ENCODE results near the gene COPG1. TPM values are rescaled to one million over a fixed set of nuclear protein-coding genes. Genes with fewer than 3 reads are reported as not detected.
A peak's percentile ranks its signal among the peaks of the same experiment; 100 is the strongest.

Gene COPG1
- total and polyA plus RNA-seq, 2 of the 13 experiments (the other 11 are each of a cell fraction or from before 2014, with no cell fraction given) = 98.6 to 166 TPM

- TF ChIP-seq IRF1 (CRISPR knock-in tag; IDR thresholded peaks at IDR 0.05; ENCODE audit: low read depth) (0 out of 2 replicates have a peak, but pooled peaks have one; percentile 56), ZNF879 (CRISPR knock-in tag; IDR thresholded peaks at IDR 0.05) (0 out of 2 replicates have a peak, but pooled peaks have one; percentile 33), YEATS2 (CRISPR knock-in tag; IDR thresholded peaks at IDR 0.05; ENCODE audit: borderline replicate concordance) (peak; percentile 81; the same call in 1 of the 2 replicates), TMF1 (CRISPR knock-in tag; IDR thresholded peaks at IDR 0.05; ENCODE audit: low read depth) (peak; percentile 72; the same call in 1 of the 2 replicates), MYNN (CRISPR knock-in tag; IDR thresholded peaks at IDR 0.05; ENCODE audit: low read depth) (no peak), CBFB (CRISPR knock-in tag; IDR thresholded peaks at IDR 0.05) (peak; percentile 68; the same call in 1 of the 2 replicates), ZNF253 (CRISPR knock-in tag; IDR thresholded peaks at IDR 0.05; ENCODE audit: borderline replicate concordance) (no peak), PITX1 (CRISPR knock-in tag; IDR thresholded peaks at IDR 0.05) (peak; percentile 79), ZNF530 (CRISPR knock-in tag; IDR thresholded peaks at IDR 0.05; ENCODE audit: low read depth) (no peak), DPF2 (CRISPR knock-in tag; IDR thresholded peaks at IDR 0.05; ENCODE audit: borderline replicate concordance, low read depth) (no peak), E2F2 (CRISPR knock-in tag; IDR thresholded peaks at IDR 0.05; ENCODE audit: borderline replicate concordance) (peak; percentile 51; the same call in 1 of the 2 replicates), CBX5 (CRISPR knock-in tag; IDR thresholded peaks at IDR 0.05; ENCODE audit: borderline replicate concordance) (peak; percentile 23; the same call in 1 of the 2 replicates), RAD21 (CRISPR knock-in tag; IDR thresholded peaks at IDR 0.05) (no peak; the same call in 1 of the 2 replicates), POLR2A (IDR thresholded peaks at IDR 0.05; ENCODE audit: insufficient read depth in 1 of 2, low read depth in 2 of 2, low read length in 2 of 2) (peak; percentile 95), HMG20A (CRISPR knock-in tag; IDR thresholded peaks at IDR 0.05; ENCODE audit: borderline replicate concordance) (no peak), ETV6 (CRISPR knock-in tag; conservative IDR thresholded peaks at IDR 0.05) (peak; percentile 22; the same call in 1 of the 2 replicates), PAWR (CRISPR knock-in tag; IDR thresholded peaks at IDR 0.05; ENCODE audit: borderline replicate concordance) (no peak), SKI (IDR thresholded peaks at IDR 0.05; ENCODE audit: partially characterized antibody) (no peak), ZBTB4 (CRISPR knock-in tag; IDR thresholded peaks at IDR 0.05; ENCODE audit: borderline replicate concordance) (no peak), HIVEP1 (CRISPR knock-in tag; IDR thresholded peaks at IDR 0.05) (0 out of 2 replicates have a peak, but pooled peaks have one; percentile 9), RNF219 (CRISPR knock-in tag; IDR thresholded peaks at IDR 0.05) (no peak), ELF4 (CRISPR knock-in tag; IDR thresholded peaks at IDR 0.05; ENCODE audit: borderline replicate concordance) (peak; percentile 85)
These were observed at the start of gene COPG1 (continued) for GRCh38 chr3:129249284-129250065.
